ENCODE measurements around the gene KRTAP3-3. TPM values are rescaled to one million over a fixed set of nuclear protein-coding genes. Genes with fewer than 3 reads are reported as not detected.

Gene KRTAP3-3
- total and polyA plus RNA-seq, 2 of the 4 experiments (the other 2 are of a cell fraction) = not detected

- Histone ChIP-seq H4K91ac (ENCODE audit: insufficient read depth, low read depth, low read length) (no peak overlapping the region; the same call in 1 of the 2 replicates), H4K20me1 (ENCODE audit: insufficient read depth, low read length) (no peaks in the 10 kb centered on the region), H3K4me2 (ENCODE audit: low read depth, low read length) (no peak overlapping the region), H3K9ac (ENCODE audit: low read depth, low read length) (no peak overlapping the region), H2AK9ac (replicated peaks; ENCODE audit: low read depth, low read length, poor library complexity) (no peak overlapping the region), H3K18ac (ENCODE audit: low read depth, low read length) (peak overlapping the region; percentile 81; the same call in 1 of the 2 replicates), H3K9me3 (ENCODE audit: control insufficient read depth, insufficient read depth, low read length) (peaks cover 6% of the 10 kb centered on the region), H3K23ac (ENCODE audit: low read depth, low read length) (no peak overlapping the region), H3K14ac (replicated peaks; ENCODE audit: low read depth, low read length) (no peak overlapping the region; the same call in 1 of the 2 replicates), H2AK5ac (ENCODE audit: low read depth, low read length) (no peak overlapping the region; the same call in 1 of the 2 replicates), H3K27me3 (ENCODE audit: control insufficient read depth, insufficient read depth, low read length) (no peaks in the 10 kb centered on the region), H2AFZ (replicated peaks; ENCODE audit: low read length, poor library complexity) (no peak overlapping the region), H3K4ac (ENCODE audit: low read depth, low read length) (0 out of 2 replicates have a peak overlapping the region, but pooled peaks have one; percentile 29), H4K8ac (ENCODE audit: low read depth in 2 of 2, low read length in 2 of 2) (peak overlapping the region; percentile 10 to 15; a peak in 1 of 4 replicates), H3K4me1 (ENCODE audit: control insufficient read depth, insufficient read depth, low read length) (peaks cover 3% of the 10 kb centered on the region; the same call in 1 of the 2 replicates), H2BK120ac (ENCODE audit: low read depth, low read length) (peak overlapping the region; percentile 51; the same call in 1 of the 2 replicates), H3K4me3 (ENCODE audit: insufficient read depth, low read depth, low read length) (no peak overlapping the region), H2BK5ac (ENCODE audit: low read depth, low read length, poor library complexity, severe bottlenecking) (no peak overlapping the region), H2BK15ac (ENCODE audit: low read depth, low read length) (peak overlapping the region; percentile 57; the same call in 2 of the 3 replicates), H3K9me1 (ENCODE audit: insufficient read depth, low read length) (no peaks in the 10 kb centered on the region; the same call in 1 of the 2 replicates), H3K56ac (ENCODE audit: extremely low read depth, insufficient read depth, low read length) (no peak overlapping the region), H3K79me1 (ENCODE audit: low read depth in 1 of 2, low read length in 2 of 2) (no peaks in the 10 kb centered on the region), H3K36me3 (ENCODE audit: control insufficient read depth, insufficient read depth, low read length) (no peaks in the 10 kb centered on the region), H2BK20ac (ENCODE audit: low read depth, low read length) (peak overlapping the region; percentile 54; the same call in 1 of the 2 replicates), H4K5ac (ENCODE audit: low read depth, low read length) (no peak overlapping the region), H3K27ac (ENCODE audit: insufficient read depth, low read length) (no peak overlapping the region)
- TF ChIP-seq RFX5 (IDR thresholded peaks at IDR 0.05; ENCODE audit: low read depth, low read length) = no peak
- no peak for TF ChIP-seq MAZ (IDR thresholded peaks at IDR 0.05; ENCODE audit: borderline replicate concordance, low read depth, low read length)
- peak; percentile 48 for TF ChIP-seq CTCF (conservative IDR thresholded peaks at IDR 0.05; ENCODE audit: low read depth, low read length)
- TF ChIP-seq RAD21 (IDR thresholded peaks at IDR 0.05; ENCODE audit: low read length) = peak; percentile 25; the same call in 1 of the 2 replicates
- no peak for TF ChIP-seq CHD1 (IDR thresholded peaks at IDR 0.05; ENCODE audit: low read depth, low read length)
- DNase-seq (no peak), ATAC-seq (ENCODE audit: low read depth) (peak; percentile 53; the same call in 1 of the 2 replicates)
- BruUV-seq (replicated peaks) = no TSS peak
- WGBS, 2 experiments (ENCODE audit: extremely low coverage in 2 of 2, insufficient read length in 1 of 2) = no CpG with 5 or more reads among the region's 1 CpG
- POLR2A ChIA-PET (ENCODE audit: unreplicated experiment) = no interaction called here
- CTCF ChIA-PET = no interaction called here
- intact Hi-C loops (cut with micrococcal nuclease) (no loop called here), in situ Hi-C loops (cut with MboI; ENCODE audit: low sequenced_read_pairs) (no loop called here), dilution Hi-C loops (cut with HindIII; ENCODE audit: low sequenced_read_pairs, unreplicated experiment) (no loop called here)
Measured at GRCh38 chr17:40963838-40964237, 30.1 kb downstream of the KRTAP3-3 start.
